ENCODE data around the gene GALNT17.

- TF ChIP-seq CTCF (IDR thresholded peaks at IDR 0.05) (no peak), POLR2A (IDR thresholded peaks at IDR 0.05) (no peak)
These were observed 190.3 kb downstream of the GALNT17 start for GRCh38 chr7:71322201-71322600.

Measured in heart left ventricle (tissue), 13 donors.